Measurements from ENCODE around the gene CERK. TPM values are rescaled to one million over a fixed set of nuclear protein-coding genes. Genes with fewer than 3 reads are reported as not detected.

The CERK gene
- total and polyA plus RNA-seq, 2 of the 13 experiments (the other 11 are each of a cell fraction or from before 2014, with no cell fraction given): 40.3 to 41.9 TPM

- TF ChIP-seq ZNF850 (CRISPR knock-in tag; conservative IDR thresholded peaks at IDR 0.05) (no peak), XBP1 (CRISPR knock-in tag; IDR thresholded peaks at IDR 0.05) (no peak), SP4 (CRISPR knock-in tag; IDR thresholded peaks at IDR 0.05) (no peak), ZNF687 (CRISPR knock-in tag; IDR thresholded peaks at IDR 0.05) (no peak), HMGA1 (CRISPR knock-in tag; conservative IDR thresholded peaks at IDR 0.05) (no peak), RBM39 (IDR thresholded peaks at IDR 0.05; ENCODE audit: low read depth, low read length, poor library complexity, severe bottlenecking) (no peak), TP53 (CRISPR knock-in tag; conservative IDR thresholded peaks at IDR 0.05) (no peak)
These were observed 25.8 kb downstream of the CERK start (continued) for GRCh38 chr22:46712288-46712687.

GRCh38 chr22:46710806-46711205 lies 27.2 kb downstream of the CERK start:
- ATAC-seq: no peak
- Histone ChIP-seq H3K79me2 (ENCODE audit: insufficient read depth, low read length) (no peaks in the 10 kb centered on the region), H3K4me1 (ENCODE audit: insufficient read depth, low read length) (peaks cover 6% of the 10 kb centered on the region; the same call in 1 of the 2 replicates), H3K4me3 (replicated peaks in 1 of 3; ENCODE audit: insufficient read depth in 1 of 3, low read depth in 2 of 3, low read length in 3 of 3) (no peak overlapping the region), H3K9ac (ENCODE audit: insufficient read depth, low read depth, low read length) (no peak overlapping the region), H3K9me3 (ENCODE audit: low read length) (no peaks in the 10 kb centered on the region), H3K27me3 (ENCODE audit: control insufficient read depth in 1 of 2, insufficient read depth in 2 of 2, low read length in 2 of 2) (no peaks in the 10 kb centered on the region), H3K36me3 (replicated peaks in 1 of 2; ENCODE audit: control insufficient read depth in 1 of 2, insufficient read depth in 2 of 2, low read length in 2 of 2) (peaks cover 28 to 78% of the 10 kb centered on the region in 2 experiments), H2AFZ (ENCODE audit: low read length) (no peak overlapping the region), H3K4me2 (ENCODE audit: low read depth, low read length) (no peak overlapping the region), H3K27ac (ENCODE audit: extremely low read length, insufficient read depth, low read length) (no peak overlapping the region), H4K20me1 (ENCODE audit: insufficient read depth, low read length) (no peaks in the 10 kb centered on the region; the same call in 1 of the 2 replicates)
- TF ChIP-seq BCL6 (CRISPR knock-in tag; IDR thresholded peaks at IDR 0.05): no peak
- no peak for TF ChIP-seq DZIP1 (CRISPR knock-in tag; IDR thresholded peaks at IDR 0.05)
- TF ChIP-seq TEAD3 (CRISPR knock-in tag; optimal IDR thresholded peaks at IDR 0.05; ENCODE audit: borderline replicate concordance): no peak
- no peak for TF ChIP-seq ZNF850 (CRISPR knock-in tag; conservative IDR thresholded peaks at IDR 0.05)
- TF ChIP-seq ATM (IDR thresholded peaks at IDR 0.05; ENCODE audit: borderline replicate concordance): no peak
- no peak for TF ChIP-seq CBX2 (IDR thresholded peaks at IDR 0.05; ENCODE audit: low read depth, low read length)
- no peak for TF ChIP-seq CBX2 (CRISPR knock-in tag; IDR thresholded peaks at IDR 0.05; ENCODE audit: low read depth)
- TF ChIP-seq ZNF703 (CRISPR knock-in tag; IDR thresholded peaks at IDR 0.05; ENCODE audit: borderline replicate concordance): no peak
- no peak for TF ChIP-seq ZNF180 (CRISPR knock-in tag; IDR thresholded peaks at IDR 0.05; ENCODE audit: borderline replicate concordance, low read depth)
- ChIA-PET CTCF (ENCODE audit: low intra/inter-chr PET ratio, low total read pairs) (no interaction called here), POLR2A (no interaction called here)
- no peak for FAIRE-seq
- DNase-seq (ENCODE audit: low spot score): no peak
- in situ Hi-C loops (cut with HindIII; ENCODE audit: extremely low pct_ligation_motif_present, low pct_unique_long_range_greater_than_20kb) (no loop called here), intact Hi-C loops (cut with micrococcal nuclease; ENCODE audit: unreplicated experiment) (no loop called here)
- BruUV-seq (replicated peaks): no TSS peak
- 97% methylated on average over 11 of the region's 11 CpGs for WGBS (ENCODE audit: low lambda C conversion rate)

Measured in HepG2 (cell line).